Spinal cord (tissue), 10 donors: ENCODE data around the gene TJAP1. TPM values are rescaled to one million over a fixed set of nuclear protein-coding genes. Genes with fewer than 3 reads are reported as not detected.
"Not testable (repeated sequence)": the region's sequence is repeated elsewhere in the genome, so short reads cannot be mapped to it uniquely, and the experiment has no call there.

Source experiments
- DNase-seq, 6 donors: peaks; one replicate each; pipeline versions ENCODE4 v3.0.0 to v3.0.0-alpha.2; 2013 to 2015; ENCODE audit warnings: low spot score in 6 of 6, low read depth in 4 of 6
- H3K27ac ChIP-seq: one replicate; pipeline ENCODE4 v1.5.1; 2013; ENCODE audit warnings: low read depth, low read length, control low read depth
- H3K27me3 ChIP-seq: one replicate; pipeline ENCODE4 v1.6.1; 2013; ENCODE audit warnings: low read length; ENCODE audit not compliant: control insufficient read depth, insufficient read depth
- H3K36me3 ChIP-seq: one replicate; pipeline ENCODE4 v1.6.1; 2013; ENCODE audit warnings: low read length; ENCODE audit not compliant: control insufficient read depth, insufficient read depth
- H3K4me1 ChIP-seq: one replicate; pipeline ENCODE4 v1.6.1; 2013; ENCODE audit warnings: low read length; ENCODE audit not compliant: control insufficient read depth, insufficient read depth
- H3K4me3 ChIP-seq: one replicate; pipeline ENCODE4 v1.5.1; 2013; ENCODE audit warnings: low read depth, low read length, control low read depth
- H3K9me3 ChIP-seq: one replicate; pipeline ENCODE4 v1.6.1; 2013; ENCODE audit warnings: low read length; ENCODE audit not compliant: control insufficient read depth, insufficient read depth
- WGBS: methylation state at CpG from one replicate; pipeline ENCODE4 v1.1.5; 2013; ENCODE audit warnings: missing lambda C conversion rate; ENCODE audit not compliant: insufficient coverage; 5-methylcytosine and 5-hydroxymethylcytosine counted together
- polyA plus RNA-seq, 2 donors: library from polyadenylated mRNA; unstranded; fragments of 120-200 nt; gene quantifications; one replicate each; pipeline ENCODE4 v1.2.1, GENCODE V29; 2013; ENCODE audit not compliant: insufficient read length in 2 of 2
- total RNA-seq, 2 donors: library from RNA; depleted of rRNA in 1 of 2; stranded (reverse); fragments of 120-200 nt in 1 of 2; fragments of >200 nt in 1 of 2; gene quantifications; one replicate each; pipeline versions ENCODE4 v1.2.3 to v1.2.4, GENCODE V29; 2013 to 2014
- donor health status: healthy.

Gene TJAP1
- total and polyA plus RNA-seq, 4 donors = 8.8 to 46.4 (median 26.1) TPM

- DNase-seq = no peak
- WGBS = 100% methylated on average over 1 of the region's 6 CpGs
- H3K27ac ChIP-seq = no peak overlapping the region
- H3K36me3 ChIP-seq = peaks cover 54% of the 10 kb centered on the region
- no peak overlapping the region for H3K4me3 ChIP-seq
- H3K4me1 ChIP-seq = peaks cover 62% of the 10 kb centered on the region
- H3K9me3 ChIP-seq = no peaks in the 10 kb centered on the region
- H3K27me3 ChIP-seq = no peaks in the 10 kb centered on the region
Measured at GRCh38 chr6:43497129-43497396, 19.7 kb downstream of the TJAP1 start.

GRCh38 chr6:43497689-43498088 is 20.3 kb downstream of the TJAP1 start:
- Histone ChIP-seq H3K4me3 (no peak overlapping the region), H3K4me1 (peaks cover 61% of the 10 kb centered on the region), H3K27ac (no peak overlapping the region), H3K27me3 (no peaks in the 10 kb centered on the region), H3K9me3 (no peaks in the 10 kb centered on the region), H3K36me3 (peaks cover 60% of the 10 kb centered on the region)
- DNase-seq = no peak
- WGBS = 88% methylated on average over 12 of the region's 12 CpGs

GRCh38 chr6:43498291-43498690 is 20.9 kb downstream of the TJAP1 start:
- not testable (repeated sequence) for H3K9me3 ChIP-seq, H3K4me3 ChIP-seq, H3K27me3 ChIP-seq, H3K27ac ChIP-seq, DNase-seq
- H3K36me3 ChIP-seq = peaks cover 66% of the 10 kb centered on the region
- H3K4me1 ChIP-seq = peaks cover 64% of the 10 kb centered on the region
- 92% methylated on average over 5 of the region's 5 CpGs for WGBS

GRCh38 chr6:43499028-43499815 is 21.9 kb downstream of the TJAP1 start:
- WGBS = 81% methylated on average over 11 of the region's 12 CpGs
- Histone ChIP-seq H3K27ac (peak overlapping the region; percentile 37), H3K4me3 (no peak overlapping the region), H3K36me3 (peaks cover 74% of the 10 kb centered on the region), H3K27me3 (no peaks in the 10 kb centered on the region), H3K9me3 (no peaks in the 10 kb centered on the region), H3K4me1 (peaks cover 56% of the 10 kb centered on the region)
- peak in 2 of 6 donors; percentile 11 to 64 for DNase-seq

GRCh38 chr6:43500921-43501320 is 23.6 kb downstream of the TJAP1 start:
- DNase-seq = no peak
- Histone ChIP-seq H3K36me3 (peaks cover 83% of the 10 kb centered on the region), H3K27me3 (no peaks in the 10 kb centered on the region), H3K9me3 (no peaks in the 10 kb centered on the region), H3K4me3 (no peak overlapping the region), H3K27ac (no peak overlapping the region), H3K4me1 (peaks cover 40% of the 10 kb centered on the region)
- WGBS = 78% methylated on average over 1 of the region's 3 CpGs

- Histone ChIP-seq H3K27ac (no peak overlapping the region), H3K4me1 (peaks cover 43% of the 10 kb centered on the region)
- 98% methylated on average over 2 of the region's 4 CpGs for WGBS
Measured at GRCh38 chr6:43502666-43503065, 25.3 kb downstream of the TJAP1 start.

GRCh38 chr6:43503443-43503842 is 26.1 kb downstream of the TJAP1 start:
- 93% methylated on average over 8 of the region's 8 CpGs for WGBS
- Histone ChIP-seq H3K36me3 (peaks cover 80% of the 10 kb centered on the region), H3K4me1 (peaks cover 49% of the 10 kb centered on the region), H3K9me3 (no peaks in the 10 kb centered on the region), H3K27me3 (no peaks in the 10 kb centered on the region), H3K27ac (no peak overlapping the region), H3K4me3 (no peak overlapping the region)
- DNase-seq = no peak

More at GRCh38 chr6:43502666-43503065, 25.3 kb downstream of the TJAP1 start:
- no peak overlapping the region for H3K4me3 ChIP-seq
- no peak for DNase-seq
- H3K9me3 ChIP-seq = no peaks in the 10 kb centered on the region
- H3K27me3 ChIP-seq = no peaks in the 10 kb centered on the region
- peaks cover 84% of the 10 kb centered on the region for H3K36me3 ChIP-seq

GRCh38 chr6:43504756-43505593 is 27.6 kb downstream of the TJAP1 start:
- Histone ChIP-seq H3K27ac (no peak overlapping the region), H3K4me3 (no peak overlapping the region), H3K36me3 (peaks cover 69% of the 10 kb centered on the region), H3K9me3 (no peaks in the 10 kb centered on the region), H3K27me3 (no peaks in the 10 kb centered on the region), H3K4me1 (peaks cover 50% of the 10 kb centered on the region)
- DNase-seq = no peak
- WGBS = 91% methylated on average over 16 of the region's 26 CpGs

GRCh38 chr6:43505718-43506117 is 28.3 kb downstream of the TJAP1 start:
- 84% methylated on average over 4 of the region's 6 CpGs for WGBS

More at GRCh38 chr6:43505718-43506117, 28.3 kb downstream of the TJAP1 start:
- no peaks in the 10 kb centered on the region for H3K27me3 ChIP-seq
- no peaks in the 10 kb centered on the region for H3K9me3 ChIP-seq
- H3K4me3 ChIP-seq = no peak overlapping the region
- peaks cover 56% of the 10 kb centered on the region for H3K4me1 ChIP-seq
- H3K27ac ChIP-seq = no peak overlapping the region
- DNase-seq = no peak
- peaks cover 67% of the 10 kb centered on the region for H3K36me3 ChIP-seq
